Liver (tissue), 9 donors: ENCODE data around the gene WHRN. TPM values are rescaled to one million over a fixed set of nuclear protein-coding genes. Genes with fewer than 3 reads are reported as not detected.

Experiments used
- DNase-seq: peaks from one replicate; pipeline ENCODE4 v3.0.0-alpha.2; 2017; ENCODE audit warnings: low spot score
- H3K27ac ChIP-seq, 2 donors: one replicate each; pipeline ENCODE4 v1.7.0; 2013; ENCODE audit warnings: inconsistent platforms in 2 of 2, low read length in 2 of 2, control low read depth in 1 of 2, low read depth in 1 of 2, mild to moderate bottlenecking in 1 of 2
- H3K27me3 ChIP-seq, 4 donors: one replicate each; pipeline versions ENCODE4 v1.6.1 to v1.7.0; 2013; ENCODE audit warnings: low read length in 3 of 4, inconsistent platforms in 1 of 4, mild to moderate bottlenecking in 1 of 4, moderate library complexity in 1 of 4; ENCODE audit not compliant: control insufficient read depth in 4 of 4, insufficient read depth in 4 of 4
- H3K36me3 ChIP-seq, 4 donors: one replicate each; pipeline versions ENCODE4 v1.6.1 to v1.7.0; 2013; ENCODE audit warnings: low read length in 3 of 4, mild to moderate bottlenecking in 3 of 4, low read depth in 1 of 4, moderate library complexity in 1 of 4; ENCODE audit not compliant: control insufficient read depth in 4 of 4, insufficient read depth in 3 of 4
- H3K4me1 ChIP-seq, 4 donors: one replicate each; pipeline versions ENCODE4 v1.6.1 to v1.7.0; 2013; ENCODE audit warnings: low read length in 3 of 4, mild to moderate bottlenecking in 3 of 4, moderate library complexity in 1 of 4; ENCODE audit not compliant: control insufficient read depth in 4 of 4, insufficient read depth in 4 of 4
- H3K4me3 ChIP-seq, 3 donors: one replicate each; pipeline versions ENCODE4 v1.6.1 to v1.7.0; 2013; ENCODE audit warnings: low read length in 3 of 3, control low read depth in 1 of 3, low read depth in 1 of 3, mild to moderate bottlenecking in 1 of 3
- H3K9ac ChIP-seq, 2 donors: one replicate each; pipeline ENCODE4 v1.7.0; 2013; ENCODE audit warnings: low read length in 2 of 2, mild to moderate bottlenecking in 2 of 2, moderate library complexity in 2 of 2, control low read depth in 1 of 2, low read depth in 1 of 2
- H3K9me3 ChIP-seq, 4 donors: one replicate each; pipeline versions ENCODE4 v1.6.1 to v1.7.0; 2013; ENCODE audit warnings: low read length in 3 of 4; ENCODE audit not compliant: control insufficient read depth in 4 of 4
- ATF3 ChIP-seq: IDR thresholded peaks from 2 replicates; pipeline ENCODE4 v1.6.1; 2016; ENCODE audit warnings: antibody characterized with exemption
- EGR1 ChIP-seq, 2 donors: IDR thresholded peaks; 2 replicates each; pipeline ENCODE4 v1.6.1; 2016 to 2018; ENCODE audit warnings: antibody characterized with exemption in 2 of 2, low read depth in 2 of 2
- FOXA1 ChIP-seq: IDR thresholded peaks from 2 replicates; pipeline ENCODE4 v1.6.1; 2016; ENCODE audit warnings: antibody characterized with exemption
- FOXA2 ChIP-seq: IDR thresholded peaks from 2 replicates; pipeline ENCODE4 v1.6.1; 2016; ENCODE audit warnings: antibody characterized with exemption
- HNF4A ChIP-seq, 2 donors: conservative IDR thresholded peaks; 2 replicates each; pipeline ENCODE4 v1.6.1; 2016; ENCODE audit warnings: antibody characterized with exemption in 2 of 2, mild to moderate bottlenecking in 2 of 2
- HNF4G ChIP-seq: IDR thresholded peaks from 2 replicates; pipeline ENCODE4 v1.6.1; 2016; ENCODE audit warnings: antibody characterized with exemption
- JUND ChIP-seq, 2 donors: IDR thresholded peaks; 2 replicates each; pipeline ENCODE4 v1.6.1; 2016; ENCODE audit warnings: antibody characterized with exemption in 2 of 2
- SP1 ChIP-seq: IDR thresholded peaks from 2 replicates; pipeline ENCODE4 v1.6.1; 2018; ENCODE audit warnings: antibody characterized with exemption, mild to moderate bottlenecking
- TAF1 ChIP-seq: conservative IDR thresholded peaks from 2 replicates; pipeline ENCODE4 v1.6.1; 2016; ENCODE audit warnings: antibody characterized with exemption, mild to moderate bottlenecking
- YY1 ChIP-seq: IDR thresholded peaks from 2 replicates; pipeline ENCODE4 v1.6.1; 2016; ENCODE audit warnings: antibody characterized with exemption, mild to moderate bottlenecking
- WGBS: extraction: QIAGEN DNeasy Blood & Tissue Kit; methylation state at CpG from one replicate; pipeline ENCODE4 v1.1.7; 2013; 5-methylcytosine and 5-hydroxymethylcytosine counted together
- polyA plus RNA-seq, 2 donors: library from polyadenylated mRNA; stranded (reverse) in 1 of 2; unstranded in 1 of 2; fragments of 200-250 nt in 1 of 2; fragments of >200 nt in 1 of 2; fragmentation: Nextera tagmentation in 1 of 2; extraction: Ambion mirVana in 1 of 2; gene quantifications; one replicate each; pipeline versions ENCODE4 v1.2.1 to v1.2.3, GENCODE V29; 2013 to 2015
- total RNA-seq, 2 donors: library from RNA; depleted of rRNA; stranded (reverse); fragments of >200 nt; gene quantifications; one replicate each; pipeline ENCODE4 v1.2.3, GENCODE V29; 2014
- TF ChIP-seq, protein P1 (sequence below): IDR thresholded peaks from 2 replicates; pipeline ENCODE4 v1.6.1; 2016; ENCODE audit warnings: antibody characterized with exemption, mild to moderate bottlenecking
- TF ChIP-seq, protein P2 (sequence below): IDR thresholded peaks from 2 replicates; pipeline ENCODE4 v1.6.1; 2016; ENCODE audit warnings: antibody characterized with exemption
- donor health status: healthy.
- donor health status: healthy.
- donor health status: healthy.
- donor health status: healthy.
- donor health status: healthy.

The WHRN gene
- total and polyA plus RNA-seq, 4 donors = 0.42 to 1.9 (median 0.88) TPM

GRCh38 chr9:114388764-114389375 lies 116.4 kb downstream of the WHRN start:
- Histone ChIP-seq H3K27me3 (no peaks in the 10 kb centered on the region), H3K36me3 (no peaks in the 10 kb centered on the region), H3K4me3 (no peak overlapping the region), H3K9me3 (no peaks in the 10 kb centered on the region), H3K27ac (peak overlapping the region in 1 of 2 donors; percentile 97), H3K4me1 (peaks cover 6 to 70% (median 52%) of the 10 kb centered on the region in 4 donors), H3K9ac (peak overlapping the region in 1 of 2 donors; percentile 45)
- 79% methylated on average over 9 of the region's 9 CpGs for WGBS
- DNase-seq = no peak
- TF ChIP-seq, protein P1, sequence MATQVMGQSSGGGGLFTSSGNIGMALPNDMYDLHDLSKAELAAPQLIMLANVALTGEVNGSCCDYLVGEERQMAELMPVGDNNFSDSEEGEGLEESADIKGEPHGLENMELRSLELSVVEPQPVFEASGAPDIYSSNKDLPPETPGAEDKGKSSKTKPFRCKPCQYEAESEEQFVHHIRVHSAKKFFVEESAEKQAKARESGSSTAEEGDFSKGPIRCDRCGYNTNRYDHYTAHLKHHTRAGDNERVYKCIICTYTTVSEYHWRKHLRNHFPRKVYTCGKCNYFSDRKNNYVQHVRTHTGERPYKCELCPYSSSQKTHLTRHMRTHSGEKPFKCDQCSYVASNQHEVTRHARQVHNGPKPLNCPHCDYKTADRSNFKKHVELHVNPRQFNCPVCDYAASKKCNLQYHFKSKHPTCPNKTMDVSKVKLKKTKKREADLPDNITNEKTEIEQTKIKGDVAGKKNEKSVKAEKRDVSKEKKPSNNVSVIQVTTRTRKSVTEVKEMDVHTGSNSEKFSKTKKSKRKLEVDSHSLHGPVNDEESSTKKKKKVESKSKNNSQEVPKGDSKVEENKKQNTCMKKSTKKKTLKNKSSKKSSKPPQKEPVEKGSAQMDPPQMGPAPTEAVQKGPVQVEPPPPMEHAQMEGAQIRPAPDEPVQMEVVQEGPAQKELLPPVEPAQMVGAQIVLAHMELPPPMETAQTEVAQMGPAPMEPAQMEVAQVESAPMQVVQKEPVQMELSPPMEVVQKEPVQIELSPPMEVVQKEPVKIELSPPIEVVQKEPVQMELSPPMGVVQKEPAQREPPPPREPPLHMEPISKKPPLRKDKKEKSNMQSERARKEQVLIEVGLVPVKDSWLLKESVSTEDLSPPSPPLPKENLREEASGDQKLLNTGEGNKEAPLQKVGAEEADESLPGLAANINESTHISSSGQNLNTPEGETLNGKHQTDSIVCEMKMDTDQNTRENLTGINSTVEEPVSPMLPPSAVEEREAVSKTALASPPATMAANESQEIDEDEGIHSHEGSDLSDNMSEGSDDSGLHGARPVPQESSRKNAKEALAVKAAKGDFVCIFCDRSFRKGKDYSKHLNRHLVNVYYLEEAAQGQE = no peak
- no peak for TF ChIP-seq ATF3
- TF ChIP-seq, protein P2, sequence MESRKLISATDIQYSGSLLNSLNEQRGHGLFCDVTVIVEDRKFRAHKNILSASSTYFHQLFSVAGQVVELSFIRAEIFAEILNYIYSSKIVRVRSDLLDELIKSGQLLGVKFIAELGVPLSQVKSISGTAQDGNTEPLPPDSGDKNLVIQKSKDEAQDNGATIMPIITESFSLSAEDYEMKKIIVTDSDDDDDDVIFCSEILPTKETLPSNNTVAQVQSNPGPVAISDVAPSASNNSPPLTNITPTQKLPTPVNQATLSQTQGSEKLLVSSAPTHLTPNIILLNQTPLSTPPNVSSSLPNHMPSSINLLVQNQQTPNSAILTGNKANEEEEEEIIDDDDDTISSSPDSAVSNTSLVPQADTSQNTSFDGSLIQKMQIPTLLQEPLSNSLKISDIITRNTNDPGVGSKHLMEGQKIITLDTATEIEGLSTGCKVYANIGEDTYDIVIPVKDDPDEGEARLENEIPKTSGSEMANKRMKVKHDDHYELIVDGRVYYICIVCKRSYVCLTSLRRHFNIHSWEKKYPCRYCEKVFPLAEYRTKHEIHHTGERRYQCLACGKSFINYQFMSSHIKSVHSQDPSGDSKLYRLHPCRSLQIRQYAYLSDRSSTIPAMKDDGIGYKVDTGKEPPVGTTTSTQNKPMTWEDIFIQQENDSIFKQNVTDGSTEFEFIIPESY = no peak
- no peak for TF ChIP-seq FOXA1
- TF ChIP-seq JUND (IDR thresholded peaks at IDR 0.05) = no peak
- TF ChIP-seq HNF4G = no peak
- no peak for TF ChIP-seq SP1
- no peak for TF ChIP-seq HNF4A (conservative IDR thresholded peaks at IDR 0.05)
- no peak for TF ChIP-seq FOXA2
- TF ChIP-seq EGR1 (IDR thresholded peaks at IDR 0.05; ENCODE audit: low read depth in 2 of 2) = no peak
- TF ChIP-seq YY1 = no peak

DNA sequence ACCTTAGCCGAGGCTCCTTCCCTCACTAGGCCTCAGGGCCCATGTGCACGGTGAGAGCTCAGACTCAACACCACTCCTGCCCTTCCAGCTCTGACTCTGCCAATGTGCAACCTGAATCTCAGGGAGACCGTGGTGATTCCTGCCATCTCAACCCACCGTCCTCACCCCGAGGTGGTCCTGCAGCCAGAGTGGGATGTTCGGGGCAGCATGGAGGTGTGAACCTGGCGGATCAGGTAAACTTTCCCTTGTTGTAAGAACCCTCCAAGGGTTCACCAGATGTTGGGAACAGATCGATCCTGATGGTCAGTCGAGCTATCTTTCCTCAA lies 117.0 kb downstream of the WHRN start:
- Histone ChIP-seq H3K4me1 (peaks cover 10 to 75% (median 57%) of the 10 kb centered on the region in 4 donors), H3K9me3 (no peaks in the 10 kb centered on the region), H3K9ac (peak overlapping the region; percentile 23 to 60), H3K27me3 (no peaks in the 10 kb centered on the region), H3K27ac (peak overlapping the region; percentile 75 to 97), H3K4me3 (peak overlapping the region in 1 of 3 donors; percentile 3), H3K36me3 (no peaks in the 10 kb centered on the region)
- 76% methylated on average over 9 of the region's 9 CpGs for WGBS
- TF ChIP-seq YY1 (no peak), TAF1 (no peak)
- no peak for DNase-seq
